ENCODE measurements around the gene PHACTR1. TPM values are rescaled to one million over a fixed set of nuclear protein-coding genes. Genes with fewer than 3 reads are reported as not detected.

PHACTR1 gene
- polyA plus RNA-seq, 2 of the 4 experiments (the other 2 are of a cell fraction), result not detected

DNA sequence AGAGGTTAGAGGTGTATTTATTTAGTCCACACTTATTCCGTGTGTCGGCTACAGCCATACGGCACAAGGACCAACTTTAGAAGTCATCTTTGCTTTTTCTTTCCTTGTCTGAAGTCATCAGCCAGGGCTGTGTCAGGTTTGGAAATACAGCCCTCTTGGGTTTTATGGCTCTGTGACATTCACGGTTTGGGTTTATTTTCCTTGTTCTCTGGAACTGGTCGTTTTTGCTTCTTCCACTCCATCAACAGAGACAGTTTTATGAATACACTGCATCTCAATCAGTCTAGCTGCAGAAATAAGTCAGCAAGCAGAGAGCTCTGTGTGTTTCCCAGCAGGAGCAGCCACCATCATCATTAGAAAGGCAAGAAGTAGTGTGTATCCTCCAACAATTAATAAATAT is 479.2 kb downstream of the PHACTR1 start:
- ChIA-PET CTCF (interaction anchor here (1.2 to 3.6 kb wide), 4 partner anchors 22 to 138 kb away, joined by 3 to 35 read pairs (median 4); partner anchors contain the start of gene TBC1D7), POLR2A (interaction anchor here (1.8 kb wide), 1 partner anchor 133 kb away, joined by 9 read pairs; the partner anchor contains the start of gene TBC1D7)
- no peaks in the 10 kb centered on the region for H3K4me1 ChIP-seq
- TF ChIP-seq HOXA7 (CRISPR knock-in tag; IDR thresholded peaks at IDR 0.05), result no peak
- 64% methylated on average over 5 of the region's 5 CpGs for WGBS (ENCODE audit: missing lambda C conversion rate)
- H3K4me3 ChIP-seq, result no peak overlapping the region
- H3K4me2 ChIP-seq, result no peak overlapping the region
- no peaks in the 10 kb centered on the region for H3K9me3 ChIP-seq
- no peak overlapping the region for H3K27ac ChIP-seq
- FAIRE-seq (no peak), ATAC-seq (no peak), DNase-seq (ENCODE audit: low read depth in 1 of 2, low spot score in 1 of 2) (no peak)

DNA sequence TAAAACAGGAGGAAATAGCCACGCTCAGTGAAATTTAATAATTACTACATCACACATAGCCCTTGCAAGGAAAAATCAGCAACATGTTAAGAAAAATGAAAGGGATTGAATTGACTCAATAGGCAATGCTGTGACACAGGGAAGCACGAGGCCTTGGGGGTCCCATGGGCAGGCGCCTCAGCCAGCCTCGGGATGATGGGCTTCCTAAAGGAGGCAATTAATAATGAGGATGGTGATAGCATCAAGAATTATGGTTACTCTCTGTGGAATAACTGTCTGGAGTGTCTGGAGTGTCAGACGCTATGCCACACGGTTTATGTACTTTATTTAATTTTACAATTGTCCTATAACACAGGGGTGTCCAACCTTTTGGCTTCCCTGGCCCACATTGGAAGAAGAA is 481.6 kb downstream of the PHACTR1 start:
- WGBS (ENCODE audit: missing lambda C conversion rate), result 58% methylated on average over 6 of the region's 6 CpGs
- H3K4me2 ChIP-seq, result no peak overlapping the region
- H3K9me3 ChIP-seq, result no peaks in the 10 kb centered on the region
- H3K4me3 ChIP-seq, result no peak overlapping the region
- peaks cover 5% of the 10 kb centered on the region; the same call in 2 of the 3 replicates for H3K4me1 ChIP-seq
- ChIA-PET CTCF (no interaction called here), POLR2A (no interaction called here)
- no peak for ATAC-seq
- no peak for FAIRE-seq
- no peak for DNase-seq (ENCODE audit: low read depth in 1 of 2, low spot score in 1 of 2)
- H3K27ac ChIP-seq, result no peak overlapping the region
- TF ChIP-seq RNF2 (IDR thresholded peaks at IDR 0.05; ENCODE audit: borderline replicate concordance, low read depth), result no peak
- TF ChIP-seq TP53 (CRISPR knock-in tag; IDR thresholded peaks at IDR 0.05), result no peak
- TF ChIP-seq CEBPB (IDR thresholded peaks at IDR 0.05), result no peak
- TF ChIP-seq TFCP2L1 (CRISPR knock-in tag; IDR thresholded peaks at IDR 0.05), result no peak
- TF ChIP-seq EHF (CRISPR knock-in tag; IDR thresholded peaks at IDR 0.05), result no peak
- no peak for TF ChIP-seq CHD4 (IDR thresholded peaks at IDR 0.05; ENCODE audit: borderline replicate concordance)
- TF ChIP-seq ZNF302 (CRISPR knock-in tag; IDR thresholded peaks at IDR 0.05), result no peak
- TF ChIP-seq ESRRA (IDR thresholded peaks at IDR 0.05; ENCODE audit: borderline replicate concordance, low read length), result no peak
- no peak for TF ChIP-seq HOXB13 (CRISPR knock-in tag; IDR thresholded peaks at IDR 0.05; ENCODE audit: low read depth)

DNA sequence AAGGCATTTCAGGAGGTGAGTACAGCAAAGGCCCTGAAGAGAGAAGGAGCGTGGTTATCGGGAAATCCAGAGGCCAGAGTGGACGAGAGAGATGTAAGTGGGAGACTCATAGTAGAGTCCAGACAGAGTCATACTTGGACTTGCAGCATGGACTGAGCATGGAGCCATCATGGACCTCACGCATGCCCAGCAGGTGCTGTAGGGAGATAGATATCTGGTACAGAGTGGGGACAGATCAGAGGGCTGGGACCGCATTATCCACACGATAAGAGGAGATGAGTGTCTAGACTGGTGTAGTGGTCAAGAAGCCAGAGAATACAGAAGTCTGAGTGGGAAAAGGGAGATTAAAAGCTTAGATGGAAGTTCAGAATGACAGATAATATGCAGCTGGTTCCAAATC is 484.8 kb downstream of the PHACTR1 start:
- TF ChIP-seq ESRRA (IDR thresholded peaks at IDR 0.05; ENCODE audit: borderline replicate concordance, low read length) (no peak), HDAC2 (IDR thresholded peaks at IDR 0.05) (no peak), MAFK (IDR thresholded peaks at IDR 0.05; ENCODE audit: partially characterized antibody) (no peak), TFCP2L1 (CRISPR knock-in tag; IDR thresholded peaks at IDR 0.05) (no peak), MYC (IDR thresholded peaks at IDR 0.05; ENCODE audit: borderline replicate concordance, low read length) (no peak), RARB (CRISPR knock-in tag; IDR thresholded peaks at IDR 0.05) (no peak), RFX5 (IDR thresholded peaks at IDR 0.05) (no peak), ZNF302 (CRISPR knock-in tag; IDR thresholded peaks at IDR 0.05) (no peak), FOXS1 (CRISPR knock-in tag; IDR thresholded peaks at IDR 0.05) (no peak), EHF (CRISPR knock-in tag; IDR thresholded peaks at IDR 0.05) (no peak), NPAS2 (CRISPR knock-in tag; IDR thresholded peaks at IDR 0.05; ENCODE audit: borderline replicate concordance) (no peak), KDM5A (IDR thresholded peaks at IDR 0.05) (no peak), CBX2 (IDR thresholded peaks at IDR 0.05; ENCODE audit: borderline replicate concordance, low read depth) (no peak), ZC3H11A (IDR thresholded peaks at IDR 0.05) (no peak), HOXB5 (CRISPR knock-in tag; IDR thresholded peaks at IDR 0.05) (no peak), POLR2A (IDR thresholded peaks at IDR 0.05; ENCODE audit: low read length) (no peak), CBX8 (IDR thresholded peaks at IDR 0.05) (no peak)
- TF ChIP-seq, protein P1, sequence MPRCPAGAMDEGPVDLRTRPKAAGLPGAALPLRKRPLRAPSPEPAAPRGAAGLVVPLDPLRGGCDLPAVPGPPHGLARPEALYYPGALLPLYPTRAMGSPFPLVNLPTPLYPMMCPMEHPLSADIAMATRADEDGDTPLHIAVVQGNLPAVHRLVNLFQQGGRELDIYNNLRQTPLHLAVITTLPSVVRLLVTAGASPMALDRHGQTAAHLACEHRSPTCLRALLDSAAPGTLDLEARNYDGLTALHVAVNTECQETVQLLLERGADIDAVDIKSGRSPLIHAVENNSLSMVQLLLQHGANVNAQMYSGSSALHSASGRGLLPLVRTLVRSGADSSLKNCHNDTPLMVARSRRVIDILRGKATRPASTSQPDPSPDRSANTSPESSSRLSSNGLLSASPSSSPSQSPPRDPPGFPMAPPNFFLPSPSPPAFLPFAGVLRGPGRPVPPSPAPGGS (IDR thresholded peaks at IDR 0.05), result no peak
- TF ChIP-seq, protein P2, sequence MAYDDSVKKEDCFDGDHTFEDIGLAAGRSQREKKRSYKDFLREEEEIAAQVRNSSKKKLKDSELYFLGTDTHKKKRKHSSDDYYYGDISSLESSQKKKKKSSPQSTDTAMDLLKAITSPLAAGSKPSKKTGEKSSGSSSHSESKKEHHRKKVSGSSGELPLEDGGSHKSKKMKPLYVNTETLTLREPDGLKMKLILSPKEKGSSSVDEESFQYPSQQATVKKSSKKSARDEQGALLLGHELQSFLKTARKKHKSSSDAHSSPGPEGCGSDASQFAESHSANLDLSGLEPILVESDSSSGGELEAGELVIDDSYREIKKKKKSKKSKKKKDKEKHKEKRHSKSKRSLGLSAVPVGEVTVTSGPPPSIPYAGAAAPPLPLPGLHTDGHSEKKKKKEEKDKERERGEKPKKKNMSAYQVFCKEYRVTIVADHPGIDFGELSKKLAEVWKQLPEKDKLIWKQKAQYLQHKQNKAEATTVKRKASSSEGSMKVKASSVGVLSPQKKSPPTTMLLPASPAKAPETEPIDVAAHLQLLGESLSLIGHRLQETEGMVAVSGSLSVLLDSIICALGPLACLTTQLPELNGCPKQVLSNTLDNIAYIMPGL (CRISPR knock-in tag; IDR thresholded peaks at IDR 0.05; ENCODE audit: borderline replicate concordance), result no peak
- ATAC-seq, result no peak
- H3K4me2 ChIP-seq, result no peak overlapping the region
- no peak for FAIRE-seq
- ChIA-PET POLR2A (no interaction called here), CTCF (no interaction called here)
- H3K9me3 ChIP-seq, result no peaks in the 10 kb centered on the region
- H3K27ac ChIP-seq, result no peak overlapping the region
- peaks cover 8% of the 10 kb centered on the region; the same call in 2 of the 3 replicates for H3K4me1 ChIP-seq
- no peak for DNase-seq (ENCODE audit: low read depth in 1 of 2, low spot score in 1 of 2)
- no peak overlapping the region for H3K4me3 ChIP-seq
- WGBS (ENCODE audit: missing lambda C conversion rate), result 83% methylated on average over 6 of the region's 6 CpGs

Measured in A549 (cell line).